ENCODE data around the gene ANKRD44. TPM values are rescaled to one million over a fixed set of nuclear protein-coding genes. Genes with fewer than 3 reads are reported as not detected.

ANKRD44 gene
- total RNA-seq, 4 donors from 2014 or later = 24.4 to 51.8 (median 35.7) TPM

GRCh38 chr2:197245829-197246804 is 64.5 kb downstream of the ANKRD44 start:
- Histone ChIP-seq H3K9me3 (no peaks in the 10 kb centered on the region), H3K4me3 (no peak overlapping the region), H3K27ac (no peak overlapping the region), H3K4me1 (peaks cover 0 to 17% (median 0%) of the 10 kb centered on the region in 3 donors), H3K36me3 (no peaks in the 10 kb centered on the region), H3K27me3 (no peaks in the 10 kb centered on the region)
- TF ChIP-seq EP300 (IDR thresholded peaks at IDR 0.05) = no peak
- TF ChIP-seq POLR2A (IDR thresholded peaks at IDR 0.05) = no peak
- TF ChIP-seq POLR2AphosphoS5 (IDR thresholded peaks at IDR 0.05) = no peak
- TF ChIP-seq CTCF (IDR thresholded peaks at IDR 0.05) = no peak
- 95 to 96% methylated on average over 5 to 6 of the region's 6 CpGs for WGBS, 2 donors (ENCODE audit: low coverage in 1 of 2)
- no peak for ATAC-seq

GRCh38 chr2:197244349-197244748 is 66.2 kb downstream of the ANKRD44 start:
- Histone ChIP-seq H3K9me3 (no peaks in the 10 kb centered on the region), H3K36me3 (no peaks in the 10 kb centered on the region), H3K4me3 (no peak overlapping the region), H3K27ac (no peak overlapping the region), H3K27me3 (no peaks in the 10 kb centered on the region), H3K4me1 (peaks cover 0 to 27% (median 0%) of the 10 kb centered on the region in 3 donors)
- no peak for ATAC-seq
- WGBS, 2 donors (ENCODE audit: low coverage in 1 of 2) = 86 to 95% methylated on average over 1 of the region's 1 CpG
- TF ChIP-seq EP300 (IDR thresholded peaks at IDR 0.05) (no peak), CTCF (IDR thresholded peaks at IDR 0.05) (no peak), POLR2A (IDR thresholded peaks at IDR 0.05) (no peak), POLR2AphosphoS5 (IDR thresholded peaks at IDR 0.05) (no peak)

- Histone ChIP-seq H3K9me3 (no peaks in the 10 kb centered on the region), H3K4me1 (peaks cover 0 to 31% (median 0%) of the 10 kb centered on the region in 3 donors), H3K27ac (no peak overlapping the region), H3K4me3 (no peak overlapping the region), H3K27me3 (no peaks in the 10 kb centered on the region), H3K36me3 (no peaks in the 10 kb centered on the region)
- WGBS, 2 donors (ENCODE audit: low coverage in 1 of 2) = 94% methylated on average over 2 of the region's 2 CpGs; no CpG with 5 or more reads in 1 of the 2 donors
- TF ChIP-seq POLR2A (IDR thresholded peaks at IDR 0.05) = no peak
- no peak for TF ChIP-seq EP300 (IDR thresholded peaks at IDR 0.05)
- no peak for TF ChIP-seq CTCF (IDR thresholded peaks at IDR 0.05)
- TF ChIP-seq POLR2AphosphoS5 (IDR thresholded peaks at IDR 0.05) = no peak
- ATAC-seq = no peak
Measured at GRCh38 chr2:197242719-197243118, 67.9 kb downstream of the ANKRD44 start.

GRCh38 chr2:197241596-197241995 is 69.0 kb downstream of the ANKRD44 start:
- H3K4me1 ChIP-seq = peaks cover 0 to 41% (median 0%) of the 10 kb centered on the region in 3 donors
- TF ChIP-seq POLR2A (IDR thresholded peaks at IDR 0.05) (no peak), CTCF (IDR thresholded peaks at IDR 0.05) (no peak), POLR2AphosphoS5 (IDR thresholded peaks at IDR 0.05) (no peak), EP300 (IDR thresholded peaks at IDR 0.05) (no peak)
- no peaks in the 10 kb centered on the region for H3K9me3 ChIP-seq
- H3K36me3 ChIP-seq = no peaks in the 10 kb centered on the region
- H3K27ac ChIP-seq = no peak overlapping the region
- no peak overlapping the region for H3K4me3 ChIP-seq
- no peak for ATAC-seq
- H3K27me3 ChIP-seq = no peaks in the 10 kb centered on the region

GRCh38 chr2:197241153-197241552 is 69.4 kb downstream of the ANKRD44 start:
- ATAC-seq = no peak
- Histone ChIP-seq H3K9me3 (no peaks in the 10 kb centered on the region), H3K4me1 (peaks cover 0 to 45% (median 0%) of the 10 kb centered on the region in 3 donors), H3K36me3 (no peaks in the 10 kb centered on the region), H3K4me3 (no peak overlapping the region), H3K27ac (no peak overlapping the region), H3K27me3 (no peaks in the 10 kb centered on the region)
- TF ChIP-seq CTCF (IDR thresholded peaks at IDR 0.05) (no peak), POLR2A (IDR thresholded peaks at IDR 0.05) (no peak), EP300 (IDR thresholded peaks at IDR 0.05) (no peak), POLR2AphosphoS5 (IDR thresholded peaks at IDR 0.05) (no peak)
- WGBS, 2 donors (ENCODE audit: low coverage in 1 of 2) = 0% methylated on average over 1 of the region's 1 CpG

Data from gastroesophageal sphincter (tissue), 4 donors.